HUES6 (cell line): Measurements from ENCODE around the gene LHPP.

Experiments
- H3K27ac ChIP-seq: 2 replicates; pipeline ENCODE4 v1.7.0; 2013; ENCODE audit warnings: low read depth, mild to moderate bottlenecking, low read length, inconsistent platforms
- H3K27me3 ChIP-seq: 2 replicates; pipeline ENCODE4 v1.6.1; 2013; ENCODE audit warnings: low read length; ENCODE audit not compliant: control insufficient read depth, insufficient read depth
- H3K36me3 ChIP-seq: 2 replicates; pipeline ENCODE4 v1.6.1; 2013; ENCODE audit warnings: low read length; ENCODE audit not compliant: control insufficient read depth, insufficient read depth
- H3K4me1 ChIP-seq: 2 replicates; pipeline ENCODE4 v1.6.1; 2013; ENCODE audit warnings: low read length; ENCODE audit not compliant: control insufficient read depth, insufficient read depth
- H3K4me3 ChIP-seq: 2 replicates; pipeline ENCODE4 v1.5.1; 2013; ENCODE audit warnings: low read depth, low read length
- H3K9ac ChIP-seq: one replicate; pipeline ENCODE4 v1.6.1; 2013; ENCODE audit warnings: mild to moderate bottlenecking, low read length
- H3K9me3 ChIP-seq: 2 replicates; pipeline ENCODE4 v1.6.1; 2013; ENCODE audit warnings: low read depth, low read length; ENCODE audit not compliant: control insufficient read depth, insufficient read depth

Gene LHPP

GRCh38 chr10:124515244-124515970 lies 53.8 kb downstream of the LHPP start:
- Histone ChIP-seq H3K4me3 (no peak overlapping the region), H3K9me3 (no peaks in the 10 kb centered on the region), H3K36me3 (no peaks in the 10 kb centered on the region), H3K27ac (no peak overlapping the region), H3K9ac (no peak overlapping the region), H3K27me3 (no peaks in the 10 kb centered on the region), H3K4me1 (peaks cover 3% of the 10 kb centered on the region)

GRCh38 chr10:124516181-124516580 lies 54.6 kb downstream of the LHPP start:
- Histone ChIP-seq H3K4me1 (peaks cover 9% of the 10 kb centered on the region), H3K4me3 (no peak overlapping the region), H3K27me3 (no peaks in the 10 kb centered on the region), H3K27ac (no peak overlapping the region), H3K9me3 (no peaks in the 10 kb centered on the region), H3K9ac (no peak overlapping the region), H3K36me3 (no peaks in the 10 kb centered on the region)

- Histone ChIP-seq H3K9ac (no peak overlapping the region), H3K4me1 (peaks cover 9% of the 10 kb centered on the region), H3K36me3 (no peaks in the 10 kb centered on the region), H3K9me3 (no peaks in the 10 kb centered on the region), H3K27me3 (no peaks in the 10 kb centered on the region), H3K4me3 (no peak overlapping the region), H3K27ac (no peak overlapping the region)
Observed at GRCh38 chr10:124516746-124517397, 55.2 kb downstream of the LHPP start.

GRCh38 chr10:124517461-124517860 lies 55.8 kb downstream of the LHPP start:
- no peaks in the 10 kb centered on the region for H3K9me3 ChIP-seq
- H3K9ac ChIP-seq, result no peak overlapping the region
- no peak overlapping the region for H3K27ac ChIP-seq
- no peak overlapping the region for H3K4me3 ChIP-seq
- no peaks in the 10 kb centered on the region for H3K36me3 ChIP-seq
- no peaks in the 10 kb centered on the region for H3K27me3 ChIP-seq
- peaks cover 9% of the 10 kb centered on the region for H3K4me1 ChIP-seq

GRCh38 chr10:124517931-124518330 lies 56.3 kb downstream of the LHPP start:
- H3K9ac ChIP-seq, result no peak overlapping the region
- peaks cover 12% of the 10 kb centered on the region for H3K4me1 ChIP-seq
- H3K36me3 ChIP-seq, result no peaks in the 10 kb centered on the region
- H3K27ac ChIP-seq, result no peak overlapping the region
- no peaks in the 10 kb centered on the region for H3K27me3 ChIP-seq
- H3K9me3 ChIP-seq, result no peaks in the 10 kb centered on the region
- H3K4me3 ChIP-seq, result no peak overlapping the region

- no peak overlapping the region for H3K4me3 ChIP-seq
- H3K36me3 ChIP-seq, result no peaks in the 10 kb centered on the region
- no peak overlapping the region for H3K27ac ChIP-seq
- H3K9ac ChIP-seq, result no peak overlapping the region
- no peaks in the 10 kb centered on the region for H3K9me3 ChIP-seq
- H3K4me1 ChIP-seq, result peaks cover 16% of the 10 kb centered on the region
- no peaks in the 10 kb centered on the region for H3K27me3 ChIP-seq
Observed at GRCh38 chr10:124518366-124518765, 56.7 kb downstream of the LHPP start.

GRCh38 chr10:124520558-124521428 lies 59.2 kb downstream of the LHPP start:
- Histone ChIP-seq H3K9ac (no peak overlapping the region), H3K27ac (no peak overlapping the region), H3K36me3 (no peaks in the 10 kb centered on the region), H3K9me3 (no peaks in the 10 kb centered on the region), H3K27me3 (no peaks in the 10 kb centered on the region), H3K4me1 (peaks cover 24% of the 10 kb centered on the region), H3K4me3 (no peak overlapping the region)

GRCh38 chr10:124521429-124521871 lies 59.8 kb downstream of the LHPP start:
- Histone ChIP-seq H3K4me1 (peaks cover 24% of the 10 kb centered on the region), H3K9me3 (no peaks in the 10 kb centered on the region), H3K9ac (no peak overlapping the region), H3K36me3 (no peaks in the 10 kb centered on the region), H3K4me3 (no peak overlapping the region), H3K27me3 (no peaks in the 10 kb centered on the region), H3K27ac (no peak overlapping the region)

- Histone ChIP-seq H3K4me1 (peaks cover 30% of the 10 kb centered on the region), H3K27me3 (no peaks in the 10 kb centered on the region), H3K9ac (no peak overlapping the region), H3K36me3 (no peaks in the 10 kb centered on the region), H3K9me3 (no peaks in the 10 kb centered on the region), H3K4me3 (no peak overlapping the region), H3K27ac (no peak overlapping the region)
Observed at GRCh38 chr10:124522131-124522932, 60.7 kb downstream of the LHPP start.

GRCh38 chr10:124522933-124523871 lies 61.6 kb downstream of the LHPP start:
- no peak overlapping the region for H3K27ac ChIP-seq
- H3K4me3 ChIP-seq, result no peak overlapping the region

More at GRCh38 chr10:124522933-124523871, 61.6 kb downstream of the LHPP start:
- H3K9me3 ChIP-seq, result no peaks in the 10 kb centered on the region
- no peaks in the 10 kb centered on the region for H3K36me3 ChIP-seq
- no peaks in the 10 kb centered on the region for H3K27me3 ChIP-seq
- H3K9ac ChIP-seq, result no peak overlapping the region
- peaks cover 30% of the 10 kb centered on the region for H3K4me1 ChIP-seq
